Endothelial cell of umbilical vein (primary cell): ENCODE results near the gene SPATA2L.

ENCODE experiments used
- CTCF ChIP-seq, 2 donors: IDR thresholded peaks; 1 replicate in 1 of 2; 2 replicates in 1 of 2; pipeline ENCODE4 v1.5.1; 2011; ENCODE audit warnings: low read length in 2 of 2, mild to moderate bottlenecking in 2 of 2, moderate library complexity in 2 of 2, control low read depth in 1 of 2, inconsistent platforms in 1 of 2, low read depth in 1 of 2; ENCODE audit not compliant: insufficient read depth in 1 of 2; ENCODE audit errors: extremely low read depth in 1 of 2
- EZH2 ChIP-seq: IDR thresholded peaks from 2 replicates; pipeline ENCODE4 v1.6.1; 2012; ENCODE audit warnings: borderline replicate concordance, low read depth, mild to moderate bottlenecking, moderate library complexity, low read length, inconsistent platforms; ENCODE audit not compliant: severe bottlenecking
- GATA2 ChIP-seq: IDR thresholded peaks from 2 replicates; pipeline ENCODE4 v1.7.0; 2011; ENCODE audit warnings: low read depth, mild to moderate bottlenecking, moderate library complexity, mixed read lengths, low read length; ENCODE audit not compliant: insufficient read length, insufficient read depth

DNA sequence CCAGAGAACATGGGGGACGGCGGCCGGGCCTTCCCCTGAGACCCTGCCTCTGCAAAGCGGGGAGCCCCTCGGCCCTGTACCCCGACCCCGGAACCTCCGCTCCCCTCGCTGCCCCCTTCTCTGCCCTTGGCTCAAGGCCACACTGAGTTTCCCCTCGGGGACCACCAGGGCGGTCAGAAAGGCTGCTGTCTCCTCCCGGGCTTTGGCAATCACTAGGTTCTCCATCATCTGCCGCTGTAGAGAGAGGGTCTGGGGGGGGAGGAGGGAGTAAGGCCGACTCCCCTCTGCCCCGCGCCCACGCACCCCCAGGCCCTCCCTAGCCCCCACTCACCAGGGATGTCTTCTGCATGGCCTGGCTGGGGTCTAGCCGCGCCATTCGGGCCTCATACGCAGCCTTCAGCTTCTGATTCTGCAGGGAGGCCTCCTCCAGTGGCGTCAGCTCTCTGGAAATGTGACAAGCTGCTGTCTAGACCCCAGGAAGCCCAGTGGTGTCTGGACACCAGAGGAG is 10.8 kb upstream of the SPATA2L start:
- TF ChIP-seq CTCF (IDR thresholded peaks at IDR 0.05; ENCODE audit: extremely low read depth in 1 of 2, insufficient read depth in 1 of 2, low read depth in 1 of 2, low read length in 2 of 2) (no peak), GATA2 (no peak), EZH2 (no peak)
